ENCODE results near the gene TK1.
A peak's percentile ranks its signal among the peaks of the same experiment; 100 is the strongest.

TK1 gene

GRCh38 chr17:78206298-78206697, 19.4 kb upstream of the TK1 start:
- peak; percentile 25 for TF ChIP-seq CTCF (conservative IDR thresholded peaks at IDR 0.05; ENCODE audit: low read depth, low read length)
- no peak overlapping the region for H3K4me3 ChIP-seq (ENCODE audit: low read depth, low read length)
- DNase-seq (ENCODE audit: low read depth): no peak

GRCh38 chr17:78205124-78205775, 18.4 kb upstream of the TK1 start:
- TF ChIP-seq CTCF (conservative IDR thresholded peaks at IDR 0.05; ENCODE audit: low read depth, low read length): no peak
- no peak for DNase-seq (ENCODE audit: low read depth)
- H3K4me3 ChIP-seq (ENCODE audit: low read depth, low read length): no peak overlapping the region

GRCh38 chr17:78204387-78205123, 17.7 kb upstream of the TK1 start:
- no peak for DNase-seq (ENCODE audit: low read depth)
- no peak for TF ChIP-seq CTCF (conservative IDR thresholded peaks at IDR 0.05; ENCODE audit: low read depth, low read length)

GRCh38 chr17:78202666-78203065, 15.8 kb upstream of the TK1 start:
- no peak overlapping the region for H3K4me3 ChIP-seq (ENCODE audit: low read depth, low read length)
- no peak for TF ChIP-seq CTCF (conservative IDR thresholded peaks at IDR 0.05; ENCODE audit: low read depth, low read length)
- DNase-seq (ENCODE audit: low read depth): no peak

More at GRCh38 chr17:78204387-78205123, 17.7 kb upstream of the TK1 start:
- no peak overlapping the region for H3K4me3 ChIP-seq (ENCODE audit: low read depth, low read length)

- TF ChIP-seq CTCF (conservative IDR thresholded peaks at IDR 0.05; ENCODE audit: low read depth, low read length): no peak
- no peak for DNase-seq (ENCODE audit: low read depth)
- no peak overlapping the region for H3K4me3 ChIP-seq (ENCODE audit: low read depth, low read length)
These were observed 13.6 kb upstream of the TK1 start for GRCh38 chr17:78200451-78200850.

- peak; percentile 39 for DNase-seq (ENCODE audit: low read depth)
- TF ChIP-seq CTCF (conservative IDR thresholded peaks at IDR 0.05; ENCODE audit: low read depth, low read length): no peak
- no peak overlapping the region for H3K4me3 ChIP-seq (ENCODE audit: low read depth, low read length)
These were observed 10.4 kb upstream of the TK1 start for GRCh38 chr17:78197147-78197832.

All from choroid plexus epithelial cell (primary cell).